T-helper 2 cell treated with Interferon-gamma antibody and Interleukin-4, amounts not matched to agents 100 ng/mL and 5 ng/mL, for 36 hours (primary cell): Measurements from ENCODE around the gene ZNF521. TPM values are rescaled to one million over a fixed set of nuclear protein-coding genes. Genes with fewer than 3 reads are reported as not detected.

Experiments used
- intact Hi-C: fragments of 100-400 bp; cut with micrococcal nuclease; formaldehyde crosslinking; loops from one replicate; pipeline ENCODE4 v1.15.1; 2023
- total RNA-seq: library from RNA; stranded (reverse); gene quantifications from 2 replicates; pipeline ENCODE4 v1.2.3, GENCODE V29; 2022

ZNF521 gene
- total RNA-seq: not detected in 2 replicates

GRCh38 chr18:25351777-25352628 lies at the start of gene ZNF521:
ZNF521 (minus strand) TSS chr18:25352166; CDS start chr18:25350946, 1,220 bp downstream.
- intact Hi-C loops: loop anchor here (5.0 kb wide), 1 partner anchor 1195 kb away; the partner anchor contains the start of gene KCTD1

DNA sequence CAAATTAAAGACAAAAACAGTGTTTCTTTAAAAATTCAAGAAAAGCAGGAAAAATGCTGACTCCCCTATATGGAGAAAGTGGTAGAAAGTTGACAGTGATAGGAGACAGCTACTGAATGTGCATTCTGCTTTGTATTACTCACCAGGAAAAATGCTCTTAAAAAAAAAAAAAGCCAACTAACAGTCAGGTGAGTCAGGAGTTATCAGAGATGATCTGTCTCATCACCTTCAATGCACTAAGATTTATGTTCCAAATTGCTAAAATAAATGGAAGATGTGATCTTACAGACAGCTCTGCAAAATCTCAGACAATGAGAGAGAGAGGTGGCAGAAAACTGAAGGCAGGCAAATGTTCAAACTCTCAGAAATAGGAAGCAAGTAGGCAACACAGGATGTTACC lies 47.6 kb upstream of the ZNF521 start:
- intact Hi-C loops: no loop called here

GRCh38 chr18:25392192-25392591 lies 40.2 kb upstream of the ZNF521 start:
- intact Hi-C loops: no loop called here

GRCh38 chr18:25373432-25374179 lies 21.6 kb upstream of the ZNF521 start:
- intact Hi-C loops: no loop called here

GRCh38 chr18:25370391-25370790 lies 18.4 kb upstream of the ZNF521 start:
- intact Hi-C loops: no loop called here

GRCh38 chr18:25365242-25365641 lies 13.3 kb upstream of the ZNF521 start:
- intact Hi-C loops: no loop called here

GRCh38 chr18:25364732-25365131 lies 12.8 kb upstream of the ZNF521 start:
- intact Hi-C loops: no loop called here

DNA sequence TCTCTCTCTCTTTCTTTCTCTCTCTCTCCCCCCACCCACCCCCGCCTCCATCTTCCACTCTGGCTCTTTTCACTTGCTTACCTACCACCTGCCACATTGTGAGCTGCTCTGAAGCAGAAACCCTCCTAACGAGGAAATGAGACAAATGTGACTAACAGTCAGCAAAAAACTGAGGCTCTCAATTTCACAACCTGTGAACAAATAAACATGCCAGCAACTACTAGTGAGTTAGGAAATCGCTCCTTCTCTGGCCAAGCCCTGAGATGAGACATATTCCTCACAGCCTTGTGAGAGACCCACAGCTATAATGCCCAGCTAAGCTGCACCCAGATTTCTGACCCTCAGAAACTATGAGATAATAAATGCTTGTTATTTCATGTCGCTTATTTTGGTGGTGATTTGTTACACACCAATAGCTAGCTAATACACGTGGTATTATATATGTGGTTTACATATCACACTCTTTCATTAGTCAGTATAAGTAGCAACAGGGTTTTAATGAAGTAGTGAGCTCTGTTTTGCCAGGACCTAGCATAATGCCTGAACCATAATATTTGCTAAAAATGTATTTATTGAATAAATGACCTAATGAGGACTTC lies 8.4 kb upstream of the ZNF521 start:
- intact Hi-C loops: no loop called here

GRCh38 chr18:25353080-25353479 lies 1.1 kb upstream of the ZNF521 start:
- intact Hi-C loops: loop anchor here (5.0 kb wide), 1 partner anchor 1194 kb away; the partner anchor contains the start of gene KCTD1

DNA sequence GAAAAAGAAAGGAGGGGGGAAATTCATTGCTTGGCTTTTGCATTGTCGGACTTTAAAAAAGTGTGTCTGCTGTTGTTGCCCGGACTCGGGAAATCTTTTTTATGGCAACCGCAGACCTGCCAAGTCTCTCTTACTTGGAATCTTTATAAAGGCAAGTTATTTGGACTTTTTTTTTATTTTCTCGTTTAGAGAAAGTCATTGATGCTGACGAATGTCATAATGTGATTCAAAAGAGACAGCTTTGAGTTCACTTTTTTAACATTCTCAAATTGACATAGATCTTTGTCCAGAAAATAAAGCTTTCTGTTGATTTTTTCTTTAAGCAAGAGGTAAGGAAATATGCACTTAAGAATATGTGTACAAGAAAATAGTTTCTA lies 651 bp upstream of the ZNF521 start:
- intact Hi-C loops: loop anchor here (5.0 kb wide), 1 partner anchor 1195 kb away; the partner anchor contains the start of gene KCTD1

GRCh38 chr18:25351280-25351775 lies 638 bp downstream of the ZNF521 start:
- intact Hi-C loops: loop anchor here (5.0 kb wide), 1 partner anchor 1196 kb away; the partner anchor contains the start of gene KCTD1

DNA sequence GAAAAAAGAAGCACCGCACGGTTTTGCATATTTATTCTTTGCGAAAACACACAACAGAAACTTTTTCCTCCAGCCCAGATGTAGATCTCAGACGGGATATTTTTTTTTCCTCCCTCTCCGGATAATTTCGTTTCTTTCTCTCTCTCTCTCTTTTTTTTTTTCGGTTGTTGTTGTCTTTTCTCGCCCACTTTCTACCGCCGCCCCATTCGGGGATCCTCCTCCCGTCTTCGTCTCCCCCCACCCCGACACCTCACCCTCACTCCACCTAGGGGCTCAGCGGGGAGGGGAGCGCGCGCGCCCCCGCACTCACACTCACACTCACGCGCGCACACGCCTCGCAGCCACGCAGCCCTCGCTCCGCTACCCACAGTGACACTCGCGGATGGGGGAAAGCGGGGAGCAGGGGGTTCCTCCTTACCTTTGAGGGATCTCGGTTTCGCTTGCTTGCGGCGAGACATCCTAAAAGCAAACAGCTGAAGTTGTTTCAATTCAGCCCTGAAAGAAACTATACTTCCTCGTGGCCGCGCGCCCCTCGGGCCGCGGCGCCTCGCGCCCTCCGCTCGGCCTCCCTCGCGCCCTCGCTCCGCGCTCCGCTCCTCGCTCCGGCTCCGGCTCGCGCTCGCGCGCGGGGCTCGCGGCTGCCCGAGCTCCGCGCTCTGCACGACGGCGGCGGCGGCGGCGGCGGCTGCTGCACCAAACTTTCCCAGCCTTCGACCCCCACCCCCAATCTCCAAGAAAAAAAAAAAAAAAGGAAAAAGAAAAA lies 1.3 kb downstream of the ZNF521 start:
- intact Hi-C loops: loop anchor here (5.0 kb wide), 1 partner anchor 1197 kb away; the partner anchor contains the start of gene KCTD1

DNA sequence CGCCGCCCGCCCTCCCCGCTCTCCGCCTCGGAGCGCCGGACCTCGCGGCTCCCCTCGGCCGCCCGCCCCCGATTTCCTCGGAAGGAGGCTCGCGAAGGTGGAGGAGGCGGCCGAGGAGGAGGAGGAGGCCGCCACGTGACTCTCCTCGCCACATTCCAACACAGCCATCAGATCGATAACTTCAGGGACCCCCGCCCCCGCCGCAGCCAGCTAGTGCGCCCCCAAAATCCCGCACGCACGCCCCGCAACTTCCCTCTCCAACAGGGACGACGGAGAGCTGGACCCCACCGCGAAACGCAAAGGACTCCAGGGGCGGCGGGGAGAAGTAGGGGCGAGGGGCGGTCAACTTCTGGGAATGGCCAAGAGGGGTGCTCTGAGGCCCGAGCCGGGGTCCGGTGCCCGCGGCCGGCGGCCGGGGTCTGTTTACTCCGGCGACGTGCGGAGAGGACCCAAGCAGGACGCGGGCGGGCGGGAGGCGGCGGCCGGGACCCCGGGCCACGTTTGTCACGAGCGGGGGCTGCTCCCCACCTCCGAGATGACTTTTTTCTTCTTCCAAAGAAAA lies 2.0 kb downstream of the ZNF521 start:
- intact Hi-C loops: loop anchor here (5.0 kb wide), 1 partner anchor 1197 kb away; the partner anchor contains the start of gene KCTD1

DNA sequence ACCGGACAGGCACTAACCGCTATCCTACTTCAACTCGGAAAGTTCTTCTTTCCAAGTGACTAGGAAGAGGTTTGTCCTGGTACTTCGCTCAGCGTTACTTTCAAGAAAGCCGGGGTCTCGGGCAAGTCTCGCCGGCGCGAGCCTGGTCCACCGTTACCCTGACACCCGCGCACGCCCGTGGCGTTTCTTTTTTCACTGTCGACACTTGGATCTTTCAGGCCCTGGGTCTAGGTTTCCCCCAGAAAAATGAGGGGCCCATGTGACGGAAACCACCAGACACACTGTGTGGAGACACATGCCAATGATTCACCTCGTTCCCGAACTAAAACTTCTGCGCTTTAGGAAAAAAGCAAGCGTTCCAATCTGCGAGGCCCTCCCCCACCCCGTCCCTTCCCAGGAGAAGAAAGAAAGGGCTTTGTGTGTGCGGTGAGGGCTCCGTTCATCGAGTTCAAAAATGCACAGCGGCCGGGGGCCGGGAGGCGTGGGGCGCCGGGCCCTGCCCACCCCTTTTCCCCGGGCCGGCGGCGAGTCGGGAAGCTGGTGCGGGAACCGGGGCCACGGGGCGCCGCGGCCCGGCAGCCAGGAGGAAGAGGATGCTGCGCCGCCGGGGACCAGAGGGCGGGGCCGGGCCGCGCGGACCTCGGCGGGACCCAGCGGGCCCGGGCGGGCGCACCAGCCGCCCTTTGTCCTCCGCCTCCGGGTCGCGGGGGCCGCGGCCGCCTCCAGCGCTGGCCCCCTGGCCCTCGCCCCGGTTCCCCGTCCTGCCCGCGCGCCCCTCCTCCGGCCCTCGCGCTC lies 2.6 kb downstream of the ZNF521 start:
- intact Hi-C loops: no loop called here

DNA sequence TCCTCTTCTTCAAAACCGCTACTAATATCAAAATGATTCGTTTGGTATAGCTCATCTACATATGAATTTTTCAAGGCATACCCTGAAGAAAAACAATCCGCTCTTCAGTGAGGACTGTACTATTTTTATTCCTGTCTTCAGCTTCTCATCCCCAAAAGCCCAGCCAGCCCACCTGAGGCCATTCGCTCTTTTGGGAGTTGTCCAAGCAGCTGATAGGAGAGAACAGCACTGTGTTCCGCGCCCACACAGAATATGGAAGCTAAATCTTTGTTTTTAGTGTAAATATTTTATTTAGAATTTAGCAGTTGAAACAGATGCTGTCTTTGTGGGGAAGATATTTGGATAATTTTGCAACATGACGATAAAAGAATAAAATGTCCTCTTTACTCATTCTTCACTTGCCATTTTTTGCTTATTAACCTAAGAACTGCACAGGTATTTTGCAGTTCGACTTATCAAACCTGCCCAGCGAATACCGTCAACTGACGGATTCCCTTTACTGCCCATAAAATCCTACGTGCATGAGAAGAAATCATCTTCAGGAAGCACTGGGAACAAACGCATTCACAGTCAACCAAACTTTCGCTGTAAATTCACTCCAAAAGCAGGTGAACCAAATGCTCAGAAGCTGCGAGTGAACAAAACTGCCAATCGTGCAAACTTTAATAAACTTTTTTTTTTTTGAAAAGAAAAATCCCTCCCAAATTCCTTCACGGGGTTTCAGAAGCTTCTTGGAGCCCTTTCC lies 3.4 kb downstream of the ZNF521 start:
- intact Hi-C loops: no loop called here

- intact Hi-C loops: no loop called here
These were observed 5.4 kb downstream of the ZNF521 start for GRCh38 chr18:25346561-25346960.

GRCh38 chr18:25345081-25345866 lies 6.7 kb downstream of the ZNF521 start:
- intact Hi-C loops: no loop called here

DNA sequence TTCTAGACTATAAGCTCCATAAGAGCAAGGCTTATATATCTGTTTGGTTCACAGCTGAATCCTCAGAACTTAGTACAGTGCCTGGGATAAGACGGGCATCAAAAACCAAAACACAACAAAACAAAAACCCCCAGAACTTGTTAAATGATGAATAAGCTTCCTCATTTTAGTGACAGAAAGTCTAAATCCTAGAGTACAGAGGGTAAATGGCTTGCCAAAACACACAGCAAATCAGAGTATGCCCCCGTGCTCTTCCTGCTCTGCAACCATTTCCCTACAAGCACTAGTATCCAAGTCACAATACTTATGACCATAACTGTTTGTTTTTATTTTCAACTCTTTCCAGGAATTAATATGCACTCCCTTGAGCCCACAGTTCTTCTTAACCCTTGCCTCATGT lies 10.1 kb downstream of the ZNF521 start:
- intact Hi-C loops: no loop called here
